H1 (cell line): ENCODE data around the gene TNC. TPM values are rescaled to one million over a fixed set of nuclear protein-coding genes. Genes with fewer than 3 reads are reported as not detected.

Experiments
- EZH2 ChIP-seq: fragments of 200-600 bp; sonication (generic); IDR thresholded peaks from 2 replicates; pipeline ENCODE4 v1.7.1; 2012; ENCODE audit warnings: low read depth, mild to moderate bottlenecking, moderate library complexity, low read length, inconsistent platforms; ENCODE audit not compliant: severe bottlenecking
- FOSL1 ChIP-seq: IDR thresholded peaks from 2 replicates; pipeline ENCODE4 v1.6.1; 2011; ENCODE audit warnings: mild to moderate bottlenecking, low read depth, low read length, moderate library complexity; ENCODE audit not compliant: insufficient read depth
- HDAC6 ChIP-seq: IDR thresholded peaks from one replicate; pipeline ENCODE4 v1.7.1; 2012; ENCODE audit warnings: low read depth, mild to moderate bottlenecking, inconsistent platforms, low read length, moderate library complexity
- RXRA ChIP-seq: IDR thresholded peaks from 2 replicates; pipeline ENCODE4 v1.6.1; 2011; ENCODE audit warnings: low read depth, mild to moderate bottlenecking, low read length, moderate library complexity; ENCODE audit not compliant: insufficient read depth
- polyA plus RNA-seq, 7 experiments: library from polyadenylated mRNA; depleted of rRNA in 3 of 7; stranded (reverse) in 5 of 7; unstranded in 2 of 7; fragments of >200 nt in 5 of 7; fragments of 200-250 nt in 2 of 7; gene quantifications; 1 replicate in 5 of 7; 2 replicates in 1 of 7; 4 replicates in 1 of 7; pipeline versions ENCODE4 v1.2.1 to v1.2.3, GENCODE V29; 2011 to 2013; ENCODE audit warnings: missing spikeins in 2 of 7, mixed read lengths in 2 of 7
- total RNA-seq: library from RNA; stranded (reverse); fragmentation: NEBNext Ultra II Directional; extraction: Animal tissue kit (Norgen Biotek cat#: 25700); gene quantifications from 2 replicates; pipeline ENCODE4 v1.2.1, GENCODE V29; 2021
- TF ChIP-seq, protein P1 (sequence below): fragments of 300-600 bp; sonication (generic); IDR thresholded peaks from 2 replicates; pipeline ENCODE4 v1.7.1; 2012; ENCODE audit warnings: low read length, moderate library complexity, mild to moderate bottlenecking, inconsistent platforms; ENCODE audit not compliant: insufficient replicate concordance

TNC gene
- total and polyA plus RNA-seq, 2 of the 8 experiments (the other 6 are each of a cell fraction or from before 2014, with no cell fraction given), result 6.2 to 11.4 TPM

DNA sequence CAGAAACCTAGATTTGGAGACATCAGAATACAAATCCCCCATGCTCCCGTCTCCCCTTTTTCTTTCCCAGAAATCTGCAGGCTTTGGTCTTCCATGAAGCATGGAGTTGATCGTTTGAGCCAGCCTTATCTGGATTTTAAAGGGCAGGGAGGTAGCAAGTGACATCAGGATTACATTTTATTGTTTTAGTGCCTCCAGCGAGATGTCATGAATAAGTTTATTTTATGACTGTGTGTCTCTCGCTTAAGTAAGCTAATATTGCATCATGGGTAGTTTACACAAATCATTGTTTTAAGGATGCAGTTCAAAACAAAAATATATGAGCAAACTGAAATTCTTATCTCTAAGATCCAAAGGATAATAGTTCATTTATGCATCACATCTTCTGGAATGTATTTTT is 136.9 kb downstream of the TNC start (continued):
- TF ChIP-seq, protein P1, sequence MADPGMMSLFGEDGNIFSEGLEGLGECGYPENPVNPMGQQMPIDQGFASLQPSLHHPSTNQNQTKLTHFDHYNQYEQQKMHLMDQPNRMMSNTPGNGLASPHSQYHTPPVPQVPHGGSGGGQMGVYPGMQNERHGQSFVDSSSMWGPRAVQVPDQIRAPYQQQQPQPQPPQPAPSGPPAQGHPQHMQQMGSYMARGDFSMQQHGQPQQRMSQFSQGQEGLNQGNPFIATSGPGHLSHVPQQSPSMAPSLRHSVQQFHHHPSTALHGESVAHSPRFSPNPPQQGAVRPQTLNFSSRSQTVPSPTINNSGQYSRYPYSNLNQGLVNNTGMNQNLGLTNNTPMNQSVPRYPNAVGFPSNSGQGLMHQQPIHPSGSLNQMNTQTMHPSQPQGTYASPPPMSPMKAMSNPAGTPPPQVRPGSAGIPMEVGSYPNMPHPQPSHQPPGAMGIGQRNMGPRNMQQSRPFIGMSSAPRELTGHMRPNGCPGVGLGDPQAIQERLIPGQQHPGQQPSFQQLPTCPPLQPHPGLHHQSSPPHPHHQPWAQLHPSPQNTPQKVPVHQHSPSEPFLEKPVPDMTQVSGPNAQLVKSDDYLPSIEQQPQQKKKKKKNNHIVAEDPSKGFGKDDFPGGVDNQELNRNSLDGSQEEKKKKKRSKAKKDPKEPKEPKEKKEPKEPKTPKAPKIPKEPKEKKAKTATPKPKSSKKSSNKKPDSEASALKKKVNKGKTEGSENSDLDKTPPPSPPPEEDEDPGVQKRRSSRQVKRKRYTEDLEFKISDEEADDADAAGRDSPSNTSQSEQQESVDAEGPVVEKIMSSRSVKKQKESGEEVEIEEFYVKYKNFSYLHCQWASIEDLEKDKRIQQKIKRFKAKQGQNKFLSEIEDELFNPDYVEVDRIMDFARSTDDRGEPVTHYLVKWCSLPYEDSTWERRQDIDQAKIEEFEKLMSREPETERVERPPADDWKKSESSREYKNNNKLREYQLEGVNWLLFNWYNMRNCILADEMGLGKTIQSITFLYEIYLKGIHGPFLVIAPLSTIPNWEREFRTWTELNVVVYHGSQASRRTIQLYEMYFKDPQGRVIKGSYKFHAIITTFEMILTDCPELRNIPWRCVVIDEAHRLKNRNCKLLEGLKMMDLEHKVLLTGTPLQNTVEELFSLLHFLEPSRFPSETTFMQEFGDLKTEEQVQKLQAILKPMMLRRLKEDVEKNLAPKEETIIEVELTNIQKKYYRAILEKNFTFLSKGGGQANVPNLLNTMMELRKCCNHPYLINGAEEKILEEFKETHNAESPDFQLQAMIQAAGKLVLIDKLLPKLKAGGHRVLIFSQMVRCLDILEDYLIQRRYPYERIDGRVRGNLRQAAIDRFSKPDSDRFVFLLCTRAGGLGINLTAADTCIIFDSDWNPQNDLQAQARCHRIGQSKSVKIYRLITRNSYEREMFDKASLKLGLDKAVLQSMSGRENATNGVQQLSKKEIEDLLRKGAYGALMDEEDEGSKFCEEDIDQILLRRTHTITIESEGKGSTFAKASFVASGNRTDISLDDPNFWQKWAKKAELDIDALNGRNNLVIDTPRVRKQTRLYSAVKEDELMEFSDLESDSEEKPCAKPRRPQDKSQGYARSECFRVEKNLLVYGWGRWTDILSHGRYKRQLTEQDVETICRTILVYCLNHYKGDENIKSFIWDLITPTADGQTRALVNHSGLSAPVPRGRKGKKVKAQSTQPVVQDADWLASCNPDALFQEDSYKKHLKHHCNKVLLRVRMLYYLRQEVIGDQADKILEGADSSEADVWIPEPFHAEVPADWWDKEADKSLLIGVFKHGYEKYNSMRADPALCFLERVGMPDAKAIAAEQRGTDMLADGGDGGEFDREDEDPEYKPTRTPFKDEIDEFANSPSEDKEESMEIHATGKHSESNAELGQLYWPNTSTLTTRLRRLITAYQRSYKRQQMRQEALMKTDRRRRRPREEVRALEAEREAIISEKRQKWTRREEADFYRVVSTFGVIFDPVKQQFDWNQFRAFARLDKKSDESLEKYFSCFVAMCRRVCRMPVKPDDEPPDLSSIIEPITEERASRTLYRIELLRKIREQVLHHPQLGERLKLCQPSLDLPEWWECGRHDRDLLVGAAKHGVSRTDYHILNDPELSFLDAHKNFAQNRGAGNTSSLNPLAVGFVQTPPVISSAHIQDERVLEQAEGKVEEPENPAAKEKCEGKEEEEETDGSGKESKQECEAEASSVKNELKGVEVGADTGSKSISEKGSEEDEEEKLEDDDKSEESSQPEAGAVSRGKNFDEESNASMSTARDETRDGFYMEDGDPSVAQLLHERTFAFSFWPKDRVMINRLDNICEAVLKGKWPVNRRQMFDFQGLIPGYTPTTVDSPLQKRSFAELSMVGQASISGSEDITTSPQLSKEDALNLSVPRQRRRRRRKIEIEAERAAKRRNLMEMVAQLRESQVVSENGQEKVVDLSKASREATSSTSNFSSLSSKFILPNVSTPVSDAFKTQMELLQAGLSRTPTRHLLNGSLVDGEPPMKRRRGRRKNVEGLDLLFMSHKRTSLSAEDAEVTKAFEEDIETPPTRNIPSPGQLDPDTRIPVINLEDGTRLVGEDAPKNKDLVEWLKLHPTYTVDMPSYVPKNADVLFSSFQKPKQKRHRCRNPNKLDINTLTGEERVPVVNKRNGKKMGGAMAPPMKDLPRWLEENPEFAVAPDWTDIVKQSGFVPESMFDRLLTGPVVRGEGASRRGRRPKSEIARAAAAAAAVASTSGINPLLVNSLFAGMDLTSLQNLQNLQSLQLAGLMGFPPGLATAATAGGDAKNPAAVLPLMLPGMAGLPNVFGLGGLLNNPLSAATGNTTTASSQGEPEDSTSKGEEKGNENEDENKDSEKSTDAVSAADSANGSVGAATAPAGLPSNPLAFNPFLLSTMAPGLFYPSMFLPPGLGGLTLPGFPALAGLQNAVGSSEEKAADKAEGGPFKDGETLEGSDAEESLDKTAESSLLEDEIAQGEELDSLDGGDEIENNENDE, result no peak
- TF ChIP-seq HDAC6 (no peak), RXRA (no peak), EZH2 (no peak), FOSL1 (no peak)
